Stomach smooth muscle (tissue), 2 donors: ENCODE measurements around the gene SELENON.

Experiments used
- H3K27ac ChIP-seq: one replicate; pipeline ENCODE4 v1.7.0; 2013; ENCODE audit warnings: mild to moderate bottlenecking, low read length, inconsistent platforms
- H3K27me3 ChIP-seq, 2 donors: one replicate each; pipeline ENCODE4 v1.7.0; 2013; ENCODE audit warnings: low read length in 2 of 2; ENCODE audit not compliant: insufficient read depth in 2 of 2, control insufficient read depth in 1 of 2
- H3K36me3 ChIP-seq, 2 donors: one replicate each; pipeline ENCODE4 v1.7.0; 2013; ENCODE audit warnings: low read length in 2 of 2; ENCODE audit not compliant: control insufficient read depth in 2 of 2, insufficient read depth in 2 of 2
- H3K4me1 ChIP-seq: one replicate; pipeline ENCODE4 v1.7.0; 2013; ENCODE audit warnings: low read length; ENCODE audit not compliant: control insufficient read depth, insufficient read depth
- H3K4me3 ChIP-seq, 2 donors: one replicate each; pipeline ENCODE4 v1.7.0; 2013; ENCODE audit warnings: low read length in 2 of 2
- H3K9ac ChIP-seq, 2 donors: one replicate each; pipeline ENCODE4 v1.7.0; 2013; ENCODE audit warnings: low read length in 2 of 2, mild to moderate bottlenecking in 1 of 2
- H3K9me3 ChIP-seq, 2 donors: one replicate each; pipeline ENCODE4 v1.7.0; 2013; ENCODE audit warnings: low read length in 2 of 2; ENCODE audit not compliant: control insufficient read depth in 2 of 2
- donor health status: healthy.
- donor health status: Pancreatic carcinoma.

SELENON gene

DNA sequence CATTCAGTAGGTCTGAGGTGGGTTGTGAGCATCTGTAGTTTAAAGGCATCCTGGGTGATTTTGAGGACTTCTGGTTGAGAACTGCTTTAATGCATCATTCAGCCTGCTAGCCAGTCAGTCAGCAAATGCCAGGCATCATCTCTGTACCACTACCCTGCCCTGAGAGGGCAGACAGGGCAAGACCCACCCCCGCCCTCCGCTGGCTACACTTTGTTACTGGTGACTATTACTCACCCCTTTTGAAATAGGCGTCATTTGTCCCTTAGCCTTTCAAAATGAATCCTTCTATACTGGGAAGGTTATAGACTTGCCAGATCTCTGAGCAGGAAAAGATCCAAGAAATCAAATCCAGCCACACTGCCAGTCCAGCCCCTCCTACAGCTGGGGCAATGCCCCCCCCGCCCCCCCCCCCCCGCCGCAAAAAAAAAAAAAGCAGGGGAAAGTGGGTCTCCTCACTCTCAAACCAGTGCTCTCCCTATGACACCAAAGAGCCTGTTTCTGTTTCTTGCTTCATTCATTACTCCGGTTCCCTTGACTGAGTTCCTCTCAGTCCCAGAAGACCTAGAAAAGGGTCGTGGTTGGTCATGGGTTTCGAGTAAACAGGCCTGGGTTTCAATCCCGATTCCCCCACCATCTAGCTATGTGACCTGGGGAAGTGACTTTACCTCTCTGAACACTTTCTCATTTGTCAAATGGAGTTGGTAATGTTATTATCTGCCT is 4.4 kb downstream of the SELENON start:
- H3K9ac ChIP-seq, result peak overlapping the region in 1 of 2 donors; percentile 51
- H3K4me3 ChIP-seq, result no peak overlapping the region
- H3K4me1 ChIP-seq, result peaks cover 56% of the 10 kb centered on the region
- no peaks in the 10 kb centered on the region for H3K9me3 ChIP-seq
- H3K36me3 ChIP-seq, result peaks cover 6 to 13% of the 10 kb centered on the region in 2 donors
- H3K27me3 ChIP-seq, result no peaks in the 10 kb centered on the region
- no peak overlapping the region for H3K27ac ChIP-seq

DNA sequence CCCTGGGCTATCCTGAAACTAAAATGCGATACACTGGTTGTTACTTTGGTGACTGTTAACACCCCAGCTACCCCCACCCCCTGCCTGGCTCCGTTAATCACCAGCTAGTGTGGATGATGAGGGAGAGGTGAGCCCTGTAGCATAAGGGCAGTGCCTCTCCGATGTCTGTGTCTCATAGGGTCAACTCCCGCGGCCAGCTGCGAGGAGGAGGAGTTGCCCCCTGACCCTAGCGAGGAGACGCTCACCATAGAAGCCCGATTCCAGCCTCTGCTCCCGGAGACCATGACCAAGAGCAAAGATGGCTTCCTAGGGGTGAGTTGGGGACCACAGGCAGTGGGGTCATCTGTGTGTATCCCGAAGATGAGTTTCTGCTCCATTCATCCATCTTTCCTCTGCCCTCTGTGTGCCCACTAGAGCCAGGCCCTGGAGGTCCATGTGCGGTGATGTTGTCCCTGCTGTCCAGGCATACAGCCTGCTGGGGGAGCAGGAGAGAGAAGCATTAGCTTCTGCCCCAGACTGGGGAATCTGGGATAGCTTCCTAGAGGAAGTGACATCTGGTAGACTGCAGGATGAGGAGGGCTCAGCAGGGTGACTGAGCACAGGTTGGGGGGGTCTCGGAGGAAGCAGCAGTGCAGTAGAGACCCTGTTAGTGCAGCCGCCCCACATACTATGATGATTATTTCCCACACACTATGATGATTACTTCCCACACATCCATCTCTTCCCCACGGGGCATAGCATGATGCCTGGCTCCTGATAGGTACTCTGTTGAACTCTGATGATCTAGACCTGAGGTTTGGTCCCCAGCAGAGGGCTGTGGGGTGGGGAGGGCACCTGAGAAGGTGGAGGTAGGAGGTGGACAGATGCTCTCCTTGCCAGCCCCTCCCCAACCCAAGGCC is 5.2 kb downstream of the SELENON start:
- peaks cover 52% of the 10 kb centered on the region for H3K4me1 ChIP-seq
- H3K9ac ChIP-seq, result peak overlapping the region in 1 of 2 donors; percentile 36
- H3K9me3 ChIP-seq, result no peaks in the 10 kb centered on the region
- H3K27me3 ChIP-seq, result no peaks in the 10 kb centered on the region
- H3K27ac ChIP-seq, result peak overlapping the region; percentile 58
- no peak overlapping the region for H3K4me3 ChIP-seq
- H3K36me3 ChIP-seq, result peaks cover 6 to 17% of the 10 kb centered on the region in 2 donors

DNA sequence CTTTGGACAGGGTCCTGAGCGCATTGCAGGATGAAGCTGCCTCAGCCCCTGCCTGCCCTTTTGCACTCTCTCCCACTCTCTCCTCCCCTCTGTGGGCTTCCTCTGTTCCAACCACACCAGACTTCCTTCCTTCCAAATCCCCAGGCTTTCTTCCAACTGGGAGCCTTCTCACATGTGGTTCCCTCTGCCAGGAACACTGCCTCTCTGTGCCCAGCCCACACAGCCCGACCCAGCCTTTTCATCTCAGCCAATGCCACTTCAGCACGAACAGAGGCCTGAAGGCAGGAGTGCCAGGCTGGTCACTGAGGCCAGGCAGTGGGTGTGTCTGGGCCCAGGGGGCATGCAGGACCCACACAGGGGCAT is 5.9 kb downstream of the SELENON start:
- no peaks in the 10 kb centered on the region for H3K9me3 ChIP-seq
- peaks cover 53% of the 10 kb centered on the region for H3K4me1 ChIP-seq
- no peak overlapping the region for H3K4me3 ChIP-seq
- H3K36me3 ChIP-seq, result peaks cover 6 to 17% of the 10 kb centered on the region in 2 donors
- H3K9ac ChIP-seq, result no peak overlapping the region
- H3K27ac ChIP-seq, result peak overlapping the region; percentile 58
- no peaks in the 10 kb centered on the region for H3K27me3 ChIP-seq

DNA sequence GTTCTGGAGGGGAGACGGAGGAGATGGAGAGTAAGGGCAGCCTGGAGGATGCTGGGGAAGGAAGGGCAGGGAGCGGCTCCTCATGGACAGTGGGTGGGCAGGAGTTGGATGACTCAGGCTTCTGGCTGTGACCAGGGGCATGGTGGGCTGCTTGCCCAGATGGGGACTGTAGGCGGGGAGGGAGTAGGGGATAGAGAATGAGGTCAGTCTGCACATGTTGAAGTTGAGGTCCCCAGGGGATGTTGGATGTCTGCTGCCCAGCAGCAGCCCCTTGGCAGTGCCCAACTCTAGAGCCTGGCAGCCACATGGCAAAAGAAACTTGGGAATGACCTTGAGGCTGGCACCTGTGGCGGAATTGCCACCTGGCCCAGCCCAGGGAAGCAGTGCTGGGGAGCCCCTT is 6.4 kb downstream of the SELENON start:
- Histone ChIP-seq H3K36me3 (peaks cover 10 to 19% of the 10 kb centered on the region in 2 donors), H3K27me3 (no peaks in the 10 kb centered on the region), H3K4me1 (peaks cover 51% of the 10 kb centered on the region), H3K9me3 (no peaks in the 10 kb centered on the region), H3K27ac (peak overlapping the region; percentile 58), H3K9ac (peak overlapping the region in 1 of 2 donors; percentile 13), H3K4me3 (no peak overlapping the region)

DNA sequence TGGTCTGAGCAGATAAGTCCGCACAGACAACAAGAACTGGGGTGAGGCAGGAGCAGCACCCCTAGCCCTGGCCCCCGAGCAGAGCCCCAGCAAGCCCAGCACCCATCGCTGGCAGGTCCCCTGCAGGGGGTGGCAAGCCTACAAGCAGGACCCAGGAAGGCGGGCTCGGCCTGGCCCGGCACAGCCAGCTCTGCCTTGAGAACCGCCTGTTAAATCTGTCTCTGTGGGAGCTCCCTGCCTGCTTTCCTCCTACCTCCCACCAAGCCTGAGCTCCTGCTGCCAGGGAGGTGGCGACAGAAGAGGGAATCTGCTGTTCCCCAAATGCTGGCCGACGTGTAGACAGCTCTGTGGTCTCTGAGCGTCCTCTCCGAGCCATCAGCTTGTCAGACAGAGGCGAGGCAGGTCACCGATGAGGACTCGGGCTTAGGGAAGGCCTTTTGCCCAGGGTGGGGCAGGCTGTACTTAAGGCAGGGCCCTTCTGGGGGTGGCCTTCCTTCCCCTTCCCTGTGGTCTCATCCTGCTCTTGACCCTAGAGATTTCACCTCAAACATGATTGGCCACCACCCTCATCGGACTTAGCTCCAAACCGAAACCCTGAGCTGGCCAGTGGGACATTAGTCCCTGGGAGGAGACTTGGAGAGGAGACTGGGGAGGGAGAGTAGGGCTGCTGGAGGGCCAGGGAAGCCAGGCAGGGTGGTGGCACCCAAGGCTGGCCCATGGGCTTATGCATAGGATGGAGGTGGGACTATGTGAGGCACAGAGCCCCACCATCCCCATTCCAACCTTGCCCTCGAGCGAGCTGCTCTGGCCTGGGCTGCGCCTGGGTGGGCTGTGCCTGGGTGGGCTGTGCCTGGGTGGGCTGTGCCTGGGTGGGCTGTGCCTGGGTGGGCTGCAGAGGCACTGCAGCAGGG is 7.7 kb downstream of the SELENON start:
- Histone ChIP-seq H3K4me1 (peaks cover 46% of the 10 kb centered on the region), H3K9ac (no peak overlapping the region), H3K9me3 (no peaks in the 10 kb centered on the region), H3K27me3 (no peaks in the 10 kb centered on the region), H3K27ac (no peak overlapping the region), H3K36me3 (peaks cover 16 to 26% of the 10 kb centered on the region in 2 donors), H3K4me3 (no peak overlapping the region)

DNA sequence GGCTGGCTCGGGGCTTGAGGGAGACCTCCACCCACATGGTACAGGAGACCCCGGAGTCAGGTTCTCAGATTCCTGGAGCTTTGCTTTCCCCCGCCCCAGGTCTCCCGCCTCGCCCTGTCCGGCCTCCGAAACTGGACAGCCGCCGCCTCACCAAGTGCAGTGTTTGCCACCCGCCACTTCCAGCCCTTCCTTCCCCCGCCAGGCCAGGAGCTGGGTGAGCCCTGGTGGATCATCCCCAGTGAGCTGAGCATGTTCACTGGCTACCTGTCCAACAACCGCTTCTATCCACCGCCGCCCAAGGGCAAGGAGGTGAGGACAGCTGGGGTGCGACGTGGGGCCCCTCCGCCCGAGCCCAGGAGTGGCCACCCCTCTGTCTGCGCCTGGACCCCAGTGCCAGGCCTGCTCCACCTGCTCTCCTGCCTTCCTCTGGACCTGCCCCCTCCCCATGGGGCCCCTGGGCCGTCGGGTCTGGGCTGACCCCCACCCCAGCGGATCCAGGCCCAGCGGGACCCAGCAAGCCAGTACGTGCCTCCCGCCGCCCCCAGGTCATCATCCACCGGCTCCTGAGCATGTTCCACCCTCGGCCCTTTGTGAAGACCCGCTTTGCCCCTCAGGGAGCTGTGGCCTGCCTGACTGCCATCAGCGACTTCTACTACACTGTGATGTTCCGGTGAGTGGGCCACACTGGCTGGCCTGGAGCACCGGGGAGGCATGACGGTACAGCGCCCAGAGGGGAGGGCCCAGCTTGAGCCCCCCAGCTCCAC is 8.7 kb downstream of the SELENON start:
- Histone ChIP-seq H3K36me3 (peaks cover 22 to 34% of the 10 kb centered on the region in 2 donors), H3K9ac (no peak overlapping the region), H3K27ac (no peak overlapping the region), H3K9me3 (no peaks in the 10 kb centered on the region), H3K4me1 (peaks cover 44% of the 10 kb centered on the region), H3K4me3 (no peak overlapping the region), H3K27me3 (no peaks in the 10 kb centered on the region)

DNA sequence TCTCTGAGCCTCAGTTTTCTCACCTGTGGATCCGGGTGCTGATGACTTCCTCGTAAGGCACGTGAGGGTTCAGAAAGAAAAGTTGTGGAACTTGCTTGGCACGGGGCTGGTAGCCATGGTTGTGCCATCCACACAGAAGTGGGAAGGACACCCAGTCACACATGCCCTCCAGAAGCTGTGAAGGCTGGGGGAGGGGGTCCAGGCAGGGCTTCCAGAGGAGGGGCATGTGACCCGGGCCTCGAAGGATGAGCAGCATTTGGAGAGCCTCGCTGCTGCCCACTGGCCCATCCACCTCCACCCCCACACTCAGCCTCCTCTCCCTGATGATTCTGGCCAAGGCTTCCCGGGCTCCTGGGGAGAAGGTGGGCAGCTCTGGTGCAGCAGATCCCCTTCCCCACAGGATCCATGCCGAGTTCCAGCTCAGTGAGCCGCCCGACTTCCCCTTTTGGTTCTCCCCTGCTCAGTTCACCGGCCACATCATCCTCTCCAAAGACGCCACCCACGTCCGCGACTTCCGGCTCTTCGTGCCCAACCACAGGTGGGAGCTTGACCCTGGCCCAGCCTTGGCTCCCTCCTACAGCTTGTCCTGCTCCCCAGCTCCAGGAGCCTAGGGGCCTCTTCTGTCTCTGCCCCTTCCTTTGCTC is 9.4 kb downstream of the SELENON start:
- Histone ChIP-seq H3K9me3 (no peaks in the 10 kb centered on the region), H3K27ac (no peak overlapping the region), H3K4me1 (peaks cover 40% of the 10 kb centered on the region), H3K27me3 (no peaks in the 10 kb centered on the region), H3K36me3 (peaks cover 29 to 41% of the 10 kb centered on the region in 2 donors), H3K9ac (no peak overlapping the region), H3K4me3 (no peak overlapping the region)

DNA sequence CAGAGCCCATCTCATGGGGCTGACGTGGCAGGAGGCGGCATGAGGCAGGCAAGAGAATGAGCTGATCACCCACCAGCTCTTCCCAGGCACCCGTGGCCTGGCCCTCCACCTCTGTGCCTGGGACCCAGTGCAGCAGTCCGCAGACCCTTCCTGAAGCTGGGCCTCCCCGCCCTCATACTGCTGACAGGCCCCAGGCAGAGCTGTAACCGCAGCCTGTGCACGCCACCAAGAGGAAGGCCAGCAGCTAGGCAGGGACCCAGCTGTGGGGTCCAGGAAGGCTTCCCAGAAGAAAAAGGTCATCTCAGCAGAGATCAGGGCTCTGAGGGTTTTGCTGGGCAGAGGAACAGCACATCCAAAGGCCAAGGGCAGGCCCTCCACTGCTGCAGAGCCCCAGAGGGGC is 9.9 kb downstream of the SELENON start:
- H3K27me3 ChIP-seq, result no peaks in the 10 kb centered on the region
- H3K9me3 ChIP-seq, result no peaks in the 10 kb centered on the region
- H3K36me3 ChIP-seq, result peaks cover 28 to 45% of the 10 kb centered on the region in 2 donors
- H3K4me1 ChIP-seq, result peaks cover 37% of the 10 kb centered on the region
- H3K27ac ChIP-seq, result no peak overlapping the region
- H3K4me3 ChIP-seq, result no peak overlapping the region
- H3K9ac ChIP-seq, result no peak overlapping the region

DNA sequence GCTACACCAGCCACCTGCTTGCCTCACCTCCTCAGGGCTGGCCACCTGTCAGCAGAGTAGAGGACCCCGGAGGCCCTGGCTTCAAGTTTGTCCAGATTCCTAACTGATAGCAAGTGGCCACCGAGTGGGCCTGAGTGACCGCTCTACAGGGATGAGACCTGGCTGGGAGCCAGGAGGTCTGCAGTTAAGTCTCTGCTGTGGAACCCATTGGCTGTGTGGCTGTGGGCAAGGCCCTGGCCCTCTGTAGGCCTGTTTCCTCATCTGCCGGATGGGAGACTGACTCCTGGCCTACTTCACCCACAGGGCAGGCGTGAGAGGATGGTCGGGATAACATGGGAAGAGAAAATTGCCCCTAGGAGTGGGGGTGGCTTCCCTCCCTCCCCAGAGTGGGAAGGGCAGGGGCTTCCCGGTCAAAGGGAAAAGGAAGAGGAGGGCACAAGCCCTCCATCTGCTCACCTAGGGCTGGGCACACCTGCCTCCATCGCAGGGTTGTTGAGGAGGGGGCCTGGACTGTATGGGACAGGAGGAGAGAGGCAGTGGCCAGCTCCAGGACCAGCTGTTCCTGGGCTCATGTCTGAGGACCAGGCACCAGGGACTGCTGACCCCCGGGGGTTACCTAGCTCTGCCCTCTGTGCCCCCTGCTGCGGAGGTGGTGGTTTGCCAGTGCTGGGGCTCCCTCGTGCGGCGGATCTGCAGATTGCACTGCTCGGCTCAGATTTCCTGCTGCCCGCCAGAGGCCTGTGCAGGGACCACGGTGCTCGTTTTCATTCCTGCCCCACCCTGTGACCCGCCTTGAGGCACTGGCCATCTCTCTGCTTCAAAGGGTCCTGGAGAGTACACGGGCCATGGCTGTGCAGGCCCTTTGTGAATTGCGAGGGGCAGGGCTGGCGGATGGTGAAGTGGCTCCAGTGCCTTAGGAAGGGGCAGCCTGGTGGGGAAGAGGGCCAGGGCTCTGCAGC is 10.6 kb downstream of the SELENON start:
- H3K4me3 ChIP-seq, result no peak overlapping the region
- no peak overlapping the region for H3K27ac ChIP-seq
- H3K4me1 ChIP-seq, result peaks cover 30% of the 10 kb centered on the region
- no peaks in the 10 kb centered on the region for H3K27me3 ChIP-seq
- H3K9me3 ChIP-seq, result no peaks in the 10 kb centered on the region
- peaks cover 25 to 44% of the 10 kb centered on the region in 2 donors for H3K36me3 ChIP-seq
- H3K9ac ChIP-seq, result no peak overlapping the region
